ENCODE results near the gene CYP26B1. TPM values are rescaled to one million over a fixed set of nuclear protein-coding genes. Genes with fewer than 3 reads are reported as not detected.

Gene CYP26B1
- total RNA-seq, 1 donor from 2014 or later: 4.7 TPM

- H3K9me3 Mint-ChIP-seq (ENCODE audit: low read depth): peaks cover 5% of the 10 kb centered on the region
- H3K4me3 Mint-ChIP-seq (ENCODE audit: unreplicated experiment): no peak overlapping the region
- no peak overlapping the region for H3K27ac Mint-ChIP-seq (ENCODE audit: unreplicated experiment)
- H3K27me3 Mint-ChIP-seq (ENCODE audit: low read depth): no peaks in the 10 kb centered on the region
- H3K36me3 Mint-ChIP-seq (ENCODE audit: low read depth): no peaks in the 10 kb centered on the region
- no peak for TF ChIP-seq CTCF (IDR thresholded peaks at IDR 0.05)
- peak; percentile 48 for DNase-seq (ENCODE audit: low spot score)
- peaks cover 26% of the 10 kb centered on the region for H3K4me1 Mint-ChIP-seq (ENCODE audit: low read depth)
These were observed 28.7 kb downstream of the CYP26B1 start for GRCh38 chr2:72118951-72119350.

- Mint-ChIP-seq H3K36me3 (ENCODE audit: low read depth) (no peaks in the 10 kb centered on the region), H3K9me3 (ENCODE audit: low read depth) (peaks cover 5% of the 10 kb centered on the region), H3K4me3 (ENCODE audit: unreplicated experiment) (no peak overlapping the region), H3K27me3 (ENCODE audit: low read depth) (no peaks in the 10 kb centered on the region), H3K4me1 (ENCODE audit: low read depth) (peaks cover 26% of the 10 kb centered on the region), H3K27ac (ENCODE audit: unreplicated experiment) (no peak overlapping the region)
- no peak for TF ChIP-seq CTCF (IDR thresholded peaks at IDR 0.05)
- DNase-seq (ENCODE audit: low spot score): peak; percentile 8
These were observed 29.3 kb downstream of the CYP26B1 start for GRCh38 chr2:72118386-72118785.

GRCh38 chr2:72117718-72118117, 29.9 kb downstream of the CYP26B1 start:
- Mint-ChIP-seq H3K4me1 (ENCODE audit: low read depth) (peaks cover 28% of the 10 kb centered on the region), H3K4me3 (ENCODE audit: unreplicated experiment) (no peak overlapping the region), H3K36me3 (ENCODE audit: low read depth) (no peaks in the 10 kb centered on the region), H3K27ac (ENCODE audit: unreplicated experiment) (no peak overlapping the region), H3K9me3 (ENCODE audit: low read depth) (peaks cover 5% of the 10 kb centered on the region), H3K27me3 (ENCODE audit: low read depth) (no peaks in the 10 kb centered on the region)
- peak; percentile 41 for DNase-seq (ENCODE audit: low spot score)
- no peak for TF ChIP-seq CTCF (IDR thresholded peaks at IDR 0.05)

- Mint-ChIP-seq H3K27me3 (ENCODE audit: low read depth) (no peaks in the 10 kb centered on the region), H3K4me3 (ENCODE audit: unreplicated experiment) (no peak overlapping the region), H3K4me1 (ENCODE audit: low read depth) (peaks cover 35% of the 10 kb centered on the region), H3K27ac (ENCODE audit: unreplicated experiment) (no peak overlapping the region), H3K36me3 (ENCODE audit: low read depth) (no peaks in the 10 kb centered on the region), H3K9me3 (ENCODE audit: low read depth) (no peaks in the 10 kb centered on the region)
- DNase-seq (ENCODE audit: low spot score): no peak
- TF ChIP-seq CTCF (IDR thresholded peaks at IDR 0.05): no peak
These were observed 30.6 kb downstream of the CYP26B1 start for GRCh38 chr2:72117029-72117428.

- H3K27me3 Mint-ChIP-seq (ENCODE audit: low read depth): no peaks in the 10 kb centered on the region
- H3K36me3 Mint-ChIP-seq (ENCODE audit: low read depth): no peaks in the 10 kb centered on the region
- H3K9me3 Mint-ChIP-seq (ENCODE audit: low read depth): no peaks in the 10 kb centered on the region
- H3K27ac Mint-ChIP-seq (ENCODE audit: unreplicated experiment): peak overlapping the region; percentile 93
- H3K4me3 Mint-ChIP-seq (ENCODE audit: unreplicated experiment): peak overlapping the region; percentile 35
- H3K4me1 Mint-ChIP-seq (ENCODE audit: low read depth): peaks cover 35% of the 10 kb centered on the region
- DNase-seq (ENCODE audit: low spot score): no peak
- TF ChIP-seq CTCF (IDR thresholded peaks at IDR 0.05): peak; percentile 71
These were observed 31.6 kb downstream of the CYP26B1 start for GRCh38 chr2:72116081-72116533.

All from chondrocyte (in vitro differentiated cells).